Transverse colon (tissue), 4 donors: ENCODE results near the gene CCNL2. TPM values are rescaled to one million over a fixed set of nuclear protein-coding genes. Genes with fewer than 3 reads are reported as not detected.

ENCODE experiments used
- DNase-seq: peaks from one replicate; pipeline ENCODE4 v3.0.0-alpha.2; 2019
- H3K27ac ChIP-seq, 4 donors: fragments of 200-600 bp; sonication (generic); 2 replicates each; pipeline ENCODE4 v1.5.1; 2016 to 2018; ENCODE audit warnings: inconsistent platforms in 4 of 4
- H3K27me3 ChIP-seq: fragments of 200-600 bp; sonication (generic); 2 replicates; pipeline ENCODE4 v1.5.1; 2017; ENCODE audit warnings: inconsistent platforms
- H3K36me3 ChIP-seq, 4 donors: fragments of 200-600 bp; sonication (generic); 2 replicates each; pipeline ENCODE4 v1.5.1; 2017 to 2019; ENCODE audit warnings: inconsistent platforms in 4 of 4
- H3K4me1 ChIP-seq, 4 donors: fragments of 200-600 bp; sonication (generic); 2 replicates each; pipeline ENCODE4 v1.5.1; 2017 to 2020; ENCODE audit warnings: inconsistent platforms in 4 of 4
- H3K4me3 ChIP-seq, 4 donors: fragments of 200-600 bp; sonication (generic); 1 replicate in 1 of 4; 2 replicates in 3 of 4; pipeline versions ENCODE4 v1.5.1 to v1.6.1; 2017 to 2019; ENCODE audit warnings: inconsistent platforms in 4 of 4
- H3K9me3 ChIP-seq, 2 donors: fragments of 200-600 bp; sonication (generic); 2 replicates each; pipeline ENCODE4 v1.5.1; 2017 to 2019; ENCODE audit warnings: inconsistent platforms in 2 of 2
- EP300 ChIP-seq: sonication (generic); formaldehyde crosslinking; IDR thresholded peaks from one replicate; pipeline ENCODE4 v1.6.1; 2017; ENCODE audit warnings: antibody characterized with exemption, low read depth
- POLR2A ChIP-seq: fragments of 450-650 bp; IDR thresholded peaks from one replicate; pipeline ENCODE4 v1.6.1; 2016; ENCODE audit warnings: antibody characterized with exemption, mild to moderate bottlenecking, moderate library complexity
- POLR2AphosphoS5 ChIP-seq, 3 donors: sonication (generic); formaldehyde crosslinking; IDR thresholded peaks; one replicate each; pipeline ENCODE4 v1.6.1; 2016; ENCODE audit warnings: antibody characterized with exemption in 3 of 3
- WGBS, 2 donors: methylation state at CpG; one replicate each; pipeline ENCODE4 v1.1.5; 2018; ENCODE audit warnings: low coverage in 1 of 2; 5-methylcytosine and 5-hydroxymethylcytosine counted together
- in situ Hi-C, 4 donors: fragments of 200-750 bp; cut with MboI; loops; one replicate each; pipeline versions ENCODE4 v1.15.0 to v1.15.1; 2017; ENCODE audit warnings: low sequenced_read_pairs in 3 of 4, low pct_ligation_motif_present in 1 of 4, low pct_unique_long_range_greater_than_20kb in 1 of 4
- intact Hi-C: fragments of 100-400 bp; cut with DNase I; formaldehyde crosslinking; loops from one replicate; pipeline ENCODE4 v1.15.1; 2023; ENCODE audit warnings: low total_unique reads
- total RNA-seq, 4 donors: library from RNA; depleted of rRNA; stranded (reverse); fragments of >200 nt; gene quantifications; one replicate each; pipeline ENCODE4 v1.1.0, GENCODE V29; 2016
- TF ChIP-seq, protein P1 (sequence below), 5 experiments: fragments of 200-600 bp in 3 of 5; fragments of 450-650 bp in 2 of 5; sonication (generic) in 3 of 5; IDR thresholded peaks; 1 replicate in 2 of 5; 2 replicates in 3 of 5; pipeline ENCODE4 v1.5.1; 2016 to 2017; ENCODE audit warnings: antibody characterized with exemption in 5 of 5, inconsistent platforms in 3 of 5, mild to moderate bottlenecking in 2 of 5, moderate library complexity in 1 of 5

Gene CCNL2
- total RNA-seq, 4 donors from 2014 or later: 169 to 657 (median 349) TPM

DNA sequence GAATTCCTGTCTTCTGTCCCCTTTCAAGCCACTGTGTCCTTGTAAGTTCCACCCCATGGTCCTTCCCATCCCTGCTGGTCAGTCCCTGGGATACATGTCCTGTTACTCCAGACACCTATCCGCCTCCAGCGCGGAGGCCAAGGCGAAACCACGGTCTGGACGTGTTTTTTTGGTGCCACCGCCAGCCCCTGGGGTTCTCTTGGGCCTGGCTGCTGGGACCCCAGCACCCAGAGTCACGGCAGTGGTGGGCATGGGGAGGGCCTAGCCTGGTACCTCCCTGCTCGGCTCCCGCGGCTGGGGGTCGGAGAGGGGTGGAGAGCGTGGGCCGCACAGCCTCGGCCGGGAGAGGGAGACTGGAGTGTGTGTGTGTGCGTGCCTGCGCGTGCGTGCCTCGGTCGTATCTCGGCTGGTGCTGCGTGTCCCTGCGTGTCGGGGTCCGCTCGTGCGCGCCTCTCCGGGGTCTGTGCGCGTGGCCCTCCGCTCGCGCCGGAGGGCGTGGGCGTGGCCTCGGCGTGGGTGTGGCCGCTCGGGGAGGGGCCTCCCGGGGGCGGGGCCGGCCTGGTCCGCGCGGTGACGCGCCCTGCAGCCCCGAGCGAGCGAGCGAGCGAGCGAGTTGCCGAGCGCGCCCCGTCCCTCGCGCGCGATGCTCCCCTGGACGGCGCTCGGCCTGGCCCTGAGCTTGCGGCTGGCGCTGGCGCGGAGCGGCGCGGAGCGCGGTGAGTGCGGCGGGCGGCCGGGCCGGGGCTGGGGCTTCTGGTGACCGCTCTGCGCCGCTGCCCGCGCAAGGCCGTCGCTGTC lies 36.2 kb upstream of the CCNL2 start, which contains the start of gene VWA1:
Gene VWA1 (plus strand): TSS at position 585 of the 798 bp plus-strand sequence. CDS start 59 bp downstream, at position 644.
- 56 to 92% methylated on average over 3 to 7 of the region's 89 CpGs for WGBS, 2 donors
- intact Hi-C loops: loop anchor here (5.0 kb wide), 1 partner anchor 33 kb away; no protein-coding TSS in a partner anchor

DNA sequence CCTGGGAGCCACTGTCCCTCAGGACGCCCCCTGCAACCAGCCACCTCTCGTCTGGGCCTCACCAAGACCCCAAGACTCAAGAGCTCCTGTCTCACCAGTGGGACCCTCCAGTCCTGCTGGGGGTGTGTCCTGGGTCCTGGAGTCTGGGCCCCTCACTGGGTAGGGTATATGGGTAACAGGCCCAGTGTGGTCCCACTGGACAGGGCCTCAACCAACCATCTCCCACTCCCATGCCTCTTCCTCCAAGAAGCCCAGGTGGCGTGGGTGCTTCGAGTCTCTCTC lies 35.6 kb upstream of the CCNL2 start:
- WGBS, 2 donors: 49 to 79% methylated on average over 2 to 4 of the region's 4 CpGs
- TF ChIP-seq, protein P1, sequence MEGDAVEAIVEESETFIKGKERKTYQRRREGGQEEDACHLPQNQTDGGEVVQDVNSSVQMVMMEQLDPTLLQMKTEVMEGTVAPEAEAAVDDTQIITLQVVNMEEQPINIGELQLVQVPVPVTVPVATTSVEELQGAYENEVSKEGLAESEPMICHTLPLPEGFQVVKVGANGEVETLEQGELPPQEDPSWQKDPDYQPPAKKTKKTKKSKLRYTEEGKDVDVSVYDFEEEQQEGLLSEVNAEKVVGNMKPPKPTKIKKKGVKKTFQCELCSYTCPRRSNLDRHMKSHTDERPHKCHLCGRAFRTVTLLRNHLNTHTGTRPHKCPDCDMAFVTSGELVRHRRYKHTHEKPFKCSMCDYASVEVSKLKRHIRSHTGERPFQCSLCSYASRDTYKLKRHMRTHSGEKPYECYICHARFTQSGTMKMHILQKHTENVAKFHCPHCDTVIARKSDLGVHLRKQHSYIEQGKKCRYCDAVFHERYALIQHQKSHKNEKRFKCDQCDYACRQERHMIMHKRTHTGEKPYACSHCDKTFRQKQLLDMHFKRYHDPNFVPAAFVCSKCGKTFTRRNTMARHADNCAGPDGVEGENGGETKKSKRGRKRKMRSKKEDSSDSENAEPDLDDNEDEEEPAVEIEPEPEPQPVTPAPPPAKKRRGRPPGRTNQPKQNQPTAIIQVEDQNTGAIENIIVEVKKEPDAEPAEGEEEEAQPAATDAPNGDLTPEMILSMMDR (IDR thresholded peaks at IDR 0.05): no peak
- H3K27ac ChIP-seq: peak overlapping the region; percentile 88 to 96 (median 94)
- no peaks in the 10 kb centered on the region for H3K36me3 ChIP-seq
- intact Hi-C loops (loop anchor here (5.0 kb wide), 1 partner anchor 32 kb away; no protein-coding TSS in a partner anchor), in situ Hi-C loops (no loop called here)
- H3K4me1 ChIP-seq: peaks cover 66 to 86% (median 83%) of the 10 kb centered on the region in 4 donors
- H3K9me3 ChIP-seq: no peaks in the 10 kb centered on the region
- peak overlapping the region in 2 of 4 donors; percentile 17 to 56 for H3K4me3 ChIP-seq
- DNase-seq: no peak
- H3K27me3 ChIP-seq: no peaks in the 10 kb centered on the region

More for the DNA sequence above, 36.2 kb upstream of the CCNL2 start, which contains the start of gene VWA1:
- DNase-seq: peak; percentile 84
- Histone ChIP-seq H3K36me3 (no peaks in the 10 kb centered on the region), H3K4me1 (peaks cover 62 to 81% (median 80%) of the 10 kb centered on the region in 4 donors), H3K9me3 (no peaks in the 10 kb centered on the region), H3K27me3 (no peaks in the 10 kb centered on the region), H3K4me3 (peak within 1 kb of the TSS; percentile 25 to 56 (median 51)), H3K27ac (peak within 1 kb of the TSS; percentile 88 to 96 (median 94))
- in situ Hi-C loops: no loop called here
- TF ChIP-seq EP300 (no peak), POLR2AphosphoS5 (IDR thresholded peaks at IDR 0.05) (peak; percentile 58 to 65 (median 63)), POLR2A (no peak)
- TF ChIP-seq, protein P1 (IDR thresholded peaks at IDR 0.05): no peak

DNA sequence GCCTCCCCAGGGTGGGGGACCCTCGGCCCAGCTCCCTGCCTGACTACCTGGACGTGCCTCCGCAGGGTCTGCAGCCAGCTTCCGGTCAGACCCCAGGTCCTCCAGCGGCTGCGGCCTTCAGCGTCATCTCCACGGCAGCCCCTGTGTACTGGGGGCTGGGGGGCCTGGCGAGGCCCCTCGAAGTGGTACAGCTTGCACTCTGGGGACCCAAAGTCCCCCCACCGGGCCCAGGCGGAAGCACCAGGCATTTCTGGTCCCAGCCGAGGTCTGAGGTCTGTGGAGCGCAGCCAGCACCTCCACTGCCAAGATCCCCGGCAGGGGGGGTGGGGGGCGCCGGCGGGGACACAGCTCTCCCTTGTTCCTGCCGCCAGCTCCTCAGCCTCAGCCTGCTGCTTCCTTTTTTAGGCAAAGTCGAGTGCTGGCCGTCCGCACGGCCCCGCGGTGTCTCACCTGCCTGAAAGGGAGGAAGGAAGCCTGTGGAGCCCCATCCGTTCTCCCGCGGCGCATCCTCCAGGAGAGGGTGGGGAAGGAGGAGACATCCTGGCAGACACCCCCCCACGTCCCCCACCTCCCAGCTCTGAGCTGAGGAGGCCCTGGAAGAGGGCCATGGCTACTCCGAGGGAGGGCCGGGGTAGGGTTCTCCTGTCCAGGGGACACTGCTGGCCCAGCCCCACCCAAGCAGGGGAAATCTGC lies 35.1 kb upstream of the CCNL2 start:
- 52% methylated on average over 20 of the region's 32 CpGs; no CpG with 5 or more reads in 1 of the 2 donors for WGBS, 2 donors
- intact Hi-C loops (no loop called here), in situ Hi-C loops (no loop called here)
- peak overlapping the region; percentile 88 to 96 (median 94) for H3K27ac ChIP-seq
- TF ChIP-seq POLR2AphosphoS5 (IDR thresholded peaks at IDR 0.05) (peak in 1 of 3 donors; percentile 7), POLR2A (no peak), EP300 (no peak)
- TF ChIP-seq, protein P1 (IDR thresholded peaks at IDR 0.05): no peak
- no peaks in the 10 kb centered on the region for H3K27me3 ChIP-seq
- peak overlapping the region in 2 of 4 donors; percentile 17 for H3K4me3 ChIP-seq
- DNase-seq: peak; percentile 53
- no peaks in the 10 kb centered on the region for H3K36me3 ChIP-seq
- H3K9me3 ChIP-seq: no peaks in the 10 kb centered on the region
- peaks cover 70 to 91% (median 88%) of the 10 kb centered on the region in 4 donors for H3K4me1 ChIP-seq

DNA sequence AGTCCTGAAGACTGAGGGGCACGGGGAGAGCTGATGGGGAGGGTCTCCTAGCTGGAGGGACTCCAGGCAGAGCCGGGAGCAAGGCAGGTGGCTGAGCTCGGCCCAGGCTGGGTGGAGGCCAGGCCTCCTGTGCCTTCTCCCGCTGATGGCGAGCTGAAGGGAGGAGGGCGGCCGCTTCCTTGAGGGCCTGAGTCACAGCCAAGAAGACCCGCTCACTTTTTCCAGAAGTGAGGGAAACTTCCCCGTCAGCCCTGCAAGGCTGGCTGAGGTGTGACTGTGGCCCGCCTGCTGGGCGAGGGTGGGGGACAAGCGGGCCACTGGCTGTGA lies 34.6 kb upstream of the CCNL2 start:
- Histone ChIP-seq H3K9me3 (no peaks in the 10 kb centered on the region), H3K4me1 (peaks cover 73 to 92% (median 88%) of the 10 kb centered on the region in 4 donors), H3K4me3 (peak overlapping the region in 2 of 4 donors; percentile 17), H3K36me3 (no peaks in the 10 kb centered on the region), H3K27me3 (no peaks in the 10 kb centered on the region), H3K27ac (peak overlapping the region; percentile 88 to 96 (median 94))
- TF ChIP-seq POLR2A (no peak), EP300 (no peak), POLR2AphosphoS5 (IDR thresholded peaks at IDR 0.05) (no peak)
- TF ChIP-seq, protein P1 (IDR thresholded peaks at IDR 0.05): no peak
- in situ Hi-C loops: no loop called here
- DNase-seq: no peak
- intact Hi-C loops: no loop called here
- 0 to 36% methylated on average over 1 to 9 of the region's 12 CpGs for WGBS, 2 donors
